GM23338 (cell line): ENCODE measurements around the gene MEGF9. TPM values are rescaled to one million over a fixed set of nuclear protein-coding genes. Genes with fewer than 3 reads are reported as not detected.

Experiments
- ATAC-seq: fragments of 200-7000 bp; cut with Tn5 transposase; 3 replicates; pipeline ENCODE4 v1.9.1; 2020
- DNase-seq: peaks from one replicate; pipeline ENCODE4 v3.0.0-alpha.2; 2015; ENCODE audit warnings: low spot score
- H2AFZ ChIP-seq: fragments of 200-600 bp; sonication (generic); 2 replicates; pipeline ENCODE4 v1.8.0; 2016; ENCODE audit warnings: antibody characterized with exemption, mild to moderate bottlenecking, moderate library complexity
- H3F3A ChIP-seq: fragments of 200-600 bp; sonication (generic); replicated peaks from 2 replicates; pipeline ENCODE4 v1.8.0; 2017; ENCODE audit warnings: antibody characterized with exemption, mixed run types, low read depth
- H3K27ac ChIP-seq: fragments of 200-600 bp; sonication (generic); 2 replicates; pipeline ENCODE4 v1.6.1; 2016; ENCODE audit warnings: low read depth
- H3K27me3 ChIP-seq: fragments of 200-600 bp; sonication (generic); 2 replicates; pipeline ENCODE4 v1.8.0; 2016; ENCODE audit warnings: mild to moderate bottlenecking, mixed run types, moderate library complexity; ENCODE audit not compliant: insufficient read depth
- H3K36me3 ChIP-seq: fragments of 200-600 bp; sonication (generic); 2 replicates; pipeline ENCODE4 v1.8.0; 2016; ENCODE audit warnings: mild to moderate bottlenecking; ENCODE audit not compliant: insufficient read depth
- H3K4me1 ChIP-seq: fragments of 200-600 bp; sonication (generic); 2 replicates; pipeline ENCODE4 v1.8.0; 2016; ENCODE audit warnings: mild to moderate bottlenecking, moderate library complexity; ENCODE audit not compliant: insufficient read depth
- H3K4me2 ChIP-seq: fragments of 200-600 bp; sonication (generic); 2 replicates; pipeline ENCODE4 v1.7.1; 2017; ENCODE audit warnings: mixed run types
- H3K4me3 ChIP-seq: fragments of 200-600 bp; sonication (generic); 2 replicates; pipeline ENCODE4 v1.6.1; 2016; ENCODE audit warnings: mixed run types
- H3K79me2 ChIP-seq: fragments of 200-600 bp; sonication (generic); replicated peaks from 2 replicates; pipeline ENCODE4 v1.8.0; 2017; ENCODE audit warnings: mild to moderate bottlenecking; ENCODE audit not compliant: insufficient read depth
- H3K9me2 ChIP-seq: fragments of 200-600 bp; sonication (generic); 2 replicates; pipeline ENCODE4 v1.8.0; 2017; ENCODE audit not compliant: insufficient read depth
- H4K20me1 ChIP-seq: fragments of 200-600 bp; sonication (generic); replicated peaks from 2 replicates; pipeline ENCODE4 v1.8.0; 2017; ENCODE audit warnings: mild to moderate bottlenecking; ENCODE audit not compliant: insufficient read depth
- H3K27ac Mint-ChIP-seq: 2 replicates; pipeline ENCODE4 v1.8.0; 2020; ENCODE audit warnings: inconsistent platforms, mild to moderate bottlenecking, moderate library complexity, mixed read lengths
- H3K27me3 Mint-ChIP-seq: 3 replicates; pipeline ENCODE4 v1.8.0; 2022; ENCODE audit warnings: low read depth, mild to moderate bottlenecking, moderate library complexity, mixed read lengths, inconsistent platforms; ENCODE audit not compliant: insufficient read depth, poor library complexity
- H3K36me3 Mint-ChIP-seq: 3 replicates; pipeline ENCODE4 v1.8.0; 2021; ENCODE audit warnings: low read depth, mild to moderate bottlenecking, inconsistent platforms, moderate library complexity, mixed read lengths
- H3K4me1 Mint-ChIP-seq: 3 replicates; pipeline ENCODE4 v1.8.0; 2020; ENCODE audit warnings: mild to moderate bottlenecking, inconsistent platforms, mixed read lengths
- H3K4me3 Mint-ChIP-seq: 3 replicates; pipeline ENCODE4 v1.8.0; 2021; ENCODE audit warnings: moderate library complexity, mild to moderate bottlenecking, inconsistent platforms, mixed read lengths
- H3K9me3 Mint-ChIP-seq: 3 replicates; pipeline ENCODE4 v1.8.0; 2020; ENCODE audit warnings: moderate library complexity, mild to moderate bottlenecking, inconsistent platforms, mixed read lengths
- CREB1 ChIP-seq: fragments of 250-450 bp; sonication (Bioruptor Pico); IDR thresholded peaks from 2 replicates; pipeline ENCODE4 v1.5.0; 2020; ENCODE audit warnings: low read depth, mild to moderate bottlenecking, moderate library complexity
- CTCF ChIP-seq, 2 experiments: fragments of 200-600 bp in 1 of 2; sonication (generic) in 1 of 2; conservative IDR thresholded peaks; 2 replicates each; pipeline versions ENCODE4 v1.5.1 to v1.6.1; 2016 to 2017; ENCODE audit warnings: antibody characterized with exemption in 2 of 2, low read depth in 2 of 2, mild to moderate bottlenecking in 2 of 2, moderate library complexity in 1 of 2
- ETS1 ChIP-seq: IDR thresholded peaks from 2 replicates; pipeline ENCODE4 v1.6.1; 2016; ENCODE audit warnings: antibody characterized with exemption
- EZH2 ChIP-seq: fragments of 200-600 bp; sonication (generic); IDR thresholded peaks from one replicate; pipeline ENCODE4 v1.8.0; 2017; ENCODE audit warnings: antibody characterized with exemption, mild to moderate bottlenecking, low read depth; ENCODE audit not compliant: unreplicated experiment
- EZH2phosphoT487 ChIP-seq: fragments of 200-600 bp; sonication (generic); IDR thresholded peaks from one replicate; pipeline ENCODE4 v1.8.1; 2018; ENCODE audit warnings: antibody characterized with exemption; ENCODE audit not compliant: unreplicated experiment
- JUNB ChIP-seq: IDR thresholded peaks from one replicate; pipeline ENCODE4 v1.6.1; 2016; ENCODE audit warnings: antibody characterized with exemption; ENCODE audit not compliant: unreplicated experiment
- NANOG ChIP-seq: IDR thresholded peaks from 2 replicates; pipeline ENCODE4 v1.6.1; 2016; ENCODE audit warnings: antibody characterized with exemption, borderline replicate concordance
- POLR2AphosphoS5 ChIP-seq: IDR thresholded peaks from 2 replicates; pipeline ENCODE4 v1.6.1; 2016; ENCODE audit warnings: antibody characterized with exemption, low read depth
- REST ChIP-seq: IDR thresholded peaks from one replicate; pipeline ENCODE4 v1.6.1; 2018; ENCODE audit warnings: antibody characterized with exemption; ENCODE audit not compliant: unreplicated experiment
- STAT1 ChIP-seq: IDR thresholded peaks from one replicate; pipeline ENCODE4 v1.6.1; 2016; ENCODE audit warnings: antibody characterized with exemption; ENCODE audit not compliant: unreplicated experiment
- ZNF114 ChIP-seq: fragments of 250-450 bp; sonication (Bioruptor Pico); IDR thresholded peaks from 2 replicates; pipeline ENCODE4 v1.5.0; 2020; ENCODE audit warnings: mild to moderate bottlenecking, moderate library complexity
- ZNF331 ChIP-seq: fragments of 250-450 bp; sonication (Bioruptor Pico); IDR thresholded peaks from 2 replicates; pipeline ENCODE4 v1.5.0; 2020; ENCODE audit warnings: low read depth, mild to moderate bottlenecking, moderate library complexity
- polyA plus RNA-seq: library from polyadenylated mRNA; unstranded; fragments of >200 nt; fragmentation: Nextera tagmentation; extraction: Ambion mirVana; gene quantifications from 2 replicates; pipeline ENCODE4 v1.2.1, GENCODE V29; 2016
- total RNA-seq: library from RNA; depleted of rRNA; stranded (reverse); fragments of >200 nt; shearing (Covaris generic); gene quantifications from 2 replicates; pipeline ENCODE4 v1.2.3, GENCODE V29; 2014

MEGF9 gene
- total and polyA plus RNA-seq, 2 experiments from 2014 or later, result 0.87 to 1.6 TPM

GRCh38 chr9:120759755-120760400, 45.6 kb upstream of the MEGF9 start (continued):
- no peak for TF ChIP-seq REST
- no peak for TF ChIP-seq STAT1
- TF ChIP-seq ZNF331 (CRISPR knock-in tag), result no peak
- no peak for TF ChIP-seq EZH2
- no peak for TF ChIP-seq CREB1 (CRISPR knock-in tag)
- no peak for TF ChIP-seq CTCF (conservative IDR thresholded peaks at IDR 0.05; ENCODE audit: low read depth in 2 of 2)
- no peak for TF ChIP-seq ETS1
- no peak for TF ChIP-seq NANOG
- TF ChIP-seq POLR2AphosphoS5, result no peak
- no peak for TF ChIP-seq JUNB

- peak overlapping the region; percentile 26; the same call in 1 of the 2 replicates for H3K27ac ChIP-seq
Observed at GRCh38 chr9:120758544-120758943, 44.3 kb upstream of the MEGF9 start.

More at GRCh38 chr9:120758544-120758943, 44.3 kb upstream of the MEGF9 start:
- H3K9me2 ChIP-seq, result no peaks in the 10 kb centered on the region
- H3K4me1 ChIP-seq, result no peaks in the 10 kb centered on the region
- H3K4me3 ChIP-seq, result no peak overlapping the region
- Mint-ChIP-seq H3K4me1 (no peaks in the 10 kb centered on the region), H3K27me3 (no peaks in the 10 kb centered on the region), H3K27ac (no peak overlapping the region), H3K9me3 (no peaks in the 10 kb centered on the region), H3K4me3 (no peak overlapping the region), H3K36me3 (peaks cover 13% of the 10 kb centered on the region; the same call in 2 of the 3 replicates)
- DNase-seq, result no peak
- no peaks in the 10 kb centered on the region for H3K27me3 ChIP-seq
- no peaks in the 10 kb centered on the region for H3F3A ChIP-seq
- H3K4me2 ChIP-seq, result no peak overlapping the region
- peaks cover 14% of the 10 kb centered on the region; the same call in 1 of the 2 replicates for H3K36me3 ChIP-seq
- no peak for TF ChIP-seq STAT1
- TF ChIP-seq JUNB, result no peak
- TF ChIP-seq EZH2phosphoT487, result no peak
- no peak for TF ChIP-seq ZNF114 (CRISPR knock-in tag)
- no peak for TF ChIP-seq ETS1
- TF ChIP-seq REST, result no peak
- no peak for TF ChIP-seq ZNF331 (CRISPR knock-in tag)
- peaks cover 7% of the 10 kb centered on the region; the same call in 1 of the 2 replicates for H4K20me1 ChIP-seq
- no peaks in the 10 kb centered on the region for H3K79me2 ChIP-seq
- no peak for ATAC-seq
- no peak overlapping the region for H2AFZ ChIP-seq
